NCI-H2081 (cell line): ENCODE results near the gene MAPKAPK3.

ENCODE experiments used
- DNase-seq, 2 experiments: peaks; one replicate each; lab custom pipeline; 2025; lab: John Stamatoyannopoulos, UW

The MAPKAPK3 gene

GRCh38 chr3:50587806-50588758, 28.9 kb upstream of the MAPKAPK3 start:
- DNase-seq: no peak

- no peak for DNase-seq
These were observed 28.1 kb upstream of the MAPKAPK3 start for GRCh38 chr3:50588759-50589433.

GRCh38 chr3:50591196-50591741, 25.7 kb upstream of the MAPKAPK3 start:
- no peak for DNase-seq

- no peak for DNase-seq
These were observed 24.4 kb upstream of the MAPKAPK3 start for GRCh38 chr3:50592568-50592967.

- no peak for DNase-seq
These were observed 22.6 kb upstream of the MAPKAPK3 start for GRCh38 chr3:50594253-50594785.

- no peak for DNase-seq
These were observed 17.7 kb upstream of the MAPKAPK3 start for GRCh38 chr3:50599115-50599715.

- no peak for DNase-seq
These were observed 17.2 kb upstream of the MAPKAPK3 start for GRCh38 chr3:50599716-50600118.

GRCh38 chr3:50600141-50600753, 16.7 kb upstream of the MAPKAPK3 start:
- no peak for DNase-seq

- DNase-seq: peak; percentile 57 to 77
These were observed 15.9 kb upstream of the MAPKAPK3 start for GRCh38 chr3:50600841-50601591.

GRCh38 chr3:50602595-50603191, 14.3 kb upstream of the MAPKAPK3 start:
- DNase-seq: no peak

- DNase-seq: no peak
These were observed 13.5 kb upstream of the MAPKAPK3 start for GRCh38 chr3:50603261-50604109.

- no peak for DNase-seq
These were observed 12.8 kb upstream of the MAPKAPK3 start for GRCh38 chr3:50604110-50604621.

- DNase-seq: no peak
These were observed 12.0 kb upstream of the MAPKAPK3 start for GRCh38 chr3:50604628-50605588.

GRCh38 chr3:50605901-50606326, 11.0 kb upstream of the MAPKAPK3 start:
- DNase-seq: no peak

- no peak for DNase-seq
These were observed 10.4 kb upstream of the MAPKAPK3 start for GRCh38 chr3:50606596-50606995.

- DNase-seq: no peak
These were observed 9.5 kb upstream of the MAPKAPK3 start for GRCh38 chr3:50607271-50608091.

GRCh38 chr3:50608278-50608677, 8.7 kb upstream of the MAPKAPK3 start:
- DNase-seq: no peak
